ENCODE results near the gene CARD10. TPM values are rescaled to one million over a fixed set of nuclear protein-coding genes. Genes with fewer than 3 reads are reported as not detected.

Gene CARD10
- total RNA-seq (2021; fragmentation: NEBNext Ultra II Directional; extraction: Animal tissue kit (Norgen Biotek cat#: 25700)) (14.4 and 14.6 TPM in 2 replicates), polyA plus RNA-seq (2011; rRNA removed) (13.5 and 17.4 TPM in 2 replicates), polyA minus RNA-seq (2011; rRNA and poly(A)+ RNA removed) (6.8 and 7.5 TPM in 2 replicates)
- polyA plus RNA-seq (2011; cell fraction: cytosol; rRNA removed): 11.2 TPM
- polyA plus RNA-seq (2011; cell fraction: nucleus; rRNA removed): 23.7 TPM
- 7.9 to 13.1 TPM (median 11.6 TPM) in 4 replicates for polyA plus RNA-seq (2012, experiment 1 of 2)
- polyA plus RNA-seq (2012, experiment 2 of 2): 11.4 TPM
- 9.2 TPM for polyA plus RNA-seq (2013, experiment 1 of 2)
- 9.2 TPM for polyA plus RNA-seq (2013, experiment 2 of 2)
- 11.4 TPM for polyA minus RNA-seq (2011; cell fraction: cytosol; rRNA and poly(A)+ RNA removed)
- polyA minus RNA-seq (2011; cell fraction: nucleus; rRNA and poly(A)+ RNA removed): 5.0 TPM
- long read RNA-seq, experiment 1, partial matches to known transcripts: 20 of 20 reads
- long read RNA-seq, experiment 1, other reads (novel, unspliced or antisense): 0 of 20 reads
- long read RNA-seq, experiment 2: 0 reads

- WGBS, 2 experiments (ENCODE audit: extremely low coverage in 1 of 2, insufficient coverage in 1 of 2, insufficient read length in 1 of 2, insufficient replicate concordance in 2 of 2, low coverage in 1 of 2, low lambda C conversion rate in 2 of 2, missing lambda C conversion rate in 1 of 2): 10% methylated on average over 43 of the region's 99 CpGs; no CpG with 5 or more reads in 1 of the 2 experiments
- Histone ChIP-seq H3K23ac (ENCODE audit: insufficient read length) (no peak within 1 kb of the TSS), H4K8ac (ENCODE audit: extremely low read depth, insufficient read depth, low read length) (peak within 1 kb of the TSS; percentile 94), H2BK5ac (ENCODE audit: low read depth, low read length) (no peak within 1 kb of the TSS; the same call in 1 of the 2 replicates), H4K20me1 (replicated peaks in 1 of 2; ENCODE audit: control insufficient read depth in 1 of 2, insufficient read depth in 2 of 2, low read length in 2 of 2) (peaks cover 0 to 1% of the 10 kb centered on the region in 2 experiments), H2BK20ac (ENCODE audit: low read length) (0 out of 2 replicates have a peak within 1 kb of the TSS, but pooled peaks have one; percentile 90), H3K56ac (replicated peaks; ENCODE audit: insufficient read length, low read depth, low read length) (no peak within 1 kb of the TSS), H2BK12ac (ENCODE audit: low read depth, low read length) (peak within 1 kb of the TSS; percentile 87; the same call in 1 of the 2 replicates), H3K4me1 (replicated peaks in 1 of 4; ENCODE audit: control insufficient read depth in 3 of 4, insufficient read depth in 4 of 4, low read length in 3 of 4) (peaks cover 0 to 7% (median 4%) of the 10 kb centered on the region in 4 experiments; a peak in 3 of 7 replicates), H3K36me3 (ENCODE audit: control insufficient read depth in 2 of 4, insufficient read depth in 4 of 4, low read length in 3 of 4) (no peaks in the 10 kb centered on the region), H3K4me3 (ENCODE audit: extremely low read depth in 1 of 4, insufficient read depth in 2 of 4, low read depth in 3 of 4, low read length in 4 of 4) (peak within 1 kb of the TSS; percentile 51 to 68 (median 54)), H3K27me3 (replicated peaks in 1 of 4; ENCODE audit: control insufficient read depth in 3 of 4, extremely low read depth in 1 of 4, insufficient read depth in 3 of 4, low read length in 3 of 4) (peaks cover 7 to 25% (median 16%) of the 10 kb centered on the region in 4 experiments; a peak in 6 of 7 replicates), H3K9ac (replicated peaks in 1 of 4; ENCODE audit: extremely low read depth in 1 of 4, low read depth in 3 of 4, low read length in 3 of 4) (no peak within 1 kb of the TSS; a peak in 1 of 7 replicates), H2AK5ac (ENCODE audit: low read depth, low read length) (no peak within 1 kb of the TSS), H2BK120ac (replicated peaks; ENCODE audit: low read depth, low read length) (peak within 1 kb of the TSS; percentile 26), H3K27ac (ENCODE audit: low read depth, low read length) (no peak within 1 kb of the TSS), H4K5ac (ENCODE audit: insufficient read length, low read depth, low read length) (no peak within 1 kb of the TSS), H3K4me2 (ENCODE audit: insufficient read depth in 1 of 2, low read depth in 2 of 2, low read length in 2 of 2) (peak within 1 kb of the TSS; percentile 66 to 99), H3K4ac (replicated peaks; ENCODE audit: insufficient read length, low read depth, low read length) (peak within 1 kb of the TSS; percentile 96), H3K79me1 (ENCODE audit: low read depth, low read length) (no peaks in the 10 kb centered on the region), H2BK15ac (ENCODE audit: low read length) (peak within 1 kb of the TSS; percentile 81; the same call in 1 of the 2 replicates), H4K91ac (replicated peaks; ENCODE audit: insufficient read length, low read length) (peak within 1 kb of the TSS; percentile 71), H3K23me2 (ENCODE audit: low read depth, low read length) (peaks cover 10% of the 10 kb centered on the region; the same call in 1 of the 2 replicates), H3K79me2 (ENCODE audit: control insufficient read depth in 1 of 2, insufficient read depth in 2 of 2, low read length in 2 of 2) (no peaks in the 10 kb centered on the region), H3K14ac (ENCODE audit: insufficient read length) (no peak within 1 kb of the TSS), H3K18ac (ENCODE audit: extremely low read depth, low read length) (peak within 1 kb of the TSS; percentile 78; the same call in 1 of the 2 replicates), H3K9me3 (ENCODE audit: insufficient read depth in 2 of 2, low read depth in 1 of 2, low read length in 1 of 2) (no peaks in the 10 kb centered on the region), H2AFZ (ENCODE audit: low read length) (peak within 1 kb of the TSS; percentile 67; the same call in 1 of the 2 replicates)
- ChIA-PET POLR2A (ENCODE audit: partially characterized antibody) (interaction anchor here (0.9 to 1.5 kb wide), 3 partner anchors 9 to 42 kb away, joined by 3 to 5 read pairs (median 4); no protein-coding TSS in a partner anchor), CTCF (ENCODE audit: partially characterized antibody) (interaction anchor here (0.9 to 2.4 kb wide), 10 partner anchors 11 to 100 kb away, joined by 3 to 8 read pairs (median 6); no protein-coding TSS in a partner anchor)
- FAIRE-seq: no peak
- peak in 1 of 2 experiments; percentile 68 for DNase-seq (ENCODE audit: low read depth in 1 of 2, low spot score in 2 of 2)
- no peak for TF ChIP-seq CTBP2 (IDR thresholded peaks at IDR 0.05; ENCODE audit: borderline replicate concordance, insufficient read depth, insufficient read length, low read length)
- TF ChIP-seq PHF8 (conservative IDR thresholded peaks at IDR 0.05; ENCODE audit: low read depth, low read length): 0 out of 2 replicates have a peak, but pooled peaks have one; percentile 28
- peak; percentile 95 for TF ChIP-seq KDM4A (IDR thresholded peaks at IDR 0.05; ENCODE audit: low read depth, low read length, severe bottlenecking)
- no peak for TF ChIP-seq BRCA1 (IDR thresholded peaks at IDR 0.05; ENCODE audit: low read depth, low read length)
- TF ChIP-seq SUZ12 (IDR thresholded peaks at IDR 0.05; ENCODE audit: low read length): peak; percentile 43; the same call in 1 of the 2 replicates
- TF ChIP-seq EGR1 (IDR thresholded peaks at IDR 0.05; ENCODE audit: borderline replicate concordance, low read depth, low read length): 0 out of 2 replicates have a peak, but pooled peaks have one; percentile 44
- TF ChIP-seq CBX8 (IDR thresholded peaks at IDR 0.05; ENCODE audit: borderline replicate concordance, low read depth, low read length): no peak
Observed at GRCh38 chr22:37519268-37520195, at the start of gene CARD10. CARD10 (minus strand) TSS chr22:37519415; CDS start chr22:37519200, 215 bp downstream.
